GM18511 (cell line): ENCODE data around the gene IL22RA1.

Experiments
- ATAC-seq: cut with Tn5 transposase; IDR thresholded peaks from one replicate; pipeline ENCODE4 v1.9.1; 2021; ENCODE audit warnings: mild to moderate bottlenecking, moderate library complexity; ENCODE audit not compliant: unreplicated experiment

IL22RA1 gene

DNA sequence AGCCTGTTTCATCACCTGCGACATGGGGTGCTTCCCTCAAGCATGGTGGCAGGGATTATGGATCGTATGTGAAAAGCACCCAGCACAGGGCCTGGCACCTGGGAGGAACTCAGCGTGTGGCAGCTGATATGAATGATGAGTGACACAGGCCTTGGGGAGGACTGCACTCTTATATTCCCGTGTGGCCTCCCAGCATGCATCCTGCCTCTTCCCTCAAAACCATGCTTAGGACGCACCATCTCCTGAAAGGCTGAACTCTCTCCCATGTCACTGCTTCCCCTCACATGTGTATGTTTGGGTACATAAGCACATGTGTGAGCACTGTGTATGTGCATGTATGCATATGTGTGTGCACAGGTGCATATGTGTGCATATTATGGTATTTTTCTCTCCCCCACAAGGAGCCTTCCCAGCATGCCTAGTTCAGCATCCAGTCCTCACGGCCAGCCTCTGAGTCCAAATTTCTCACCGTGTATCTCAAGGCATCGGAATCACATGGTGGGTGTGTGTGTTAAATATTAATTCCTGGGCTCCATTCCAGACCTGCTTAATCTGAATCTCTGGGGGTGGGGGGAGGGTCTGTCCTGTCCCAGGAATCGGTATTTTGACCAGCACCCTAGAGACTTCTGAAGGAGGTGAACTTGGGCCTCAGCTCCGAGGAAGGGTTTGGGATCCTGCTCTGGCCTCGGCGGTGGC is 43.8 kb downstream of the IL22RA1 start:
- no peak for ATAC-seq

- ATAC-seq = no peak
These were observed 44.8 kb downstream of the IL22RA1 start for GRCh38 chr1:24098102-24098501.

DNA sequence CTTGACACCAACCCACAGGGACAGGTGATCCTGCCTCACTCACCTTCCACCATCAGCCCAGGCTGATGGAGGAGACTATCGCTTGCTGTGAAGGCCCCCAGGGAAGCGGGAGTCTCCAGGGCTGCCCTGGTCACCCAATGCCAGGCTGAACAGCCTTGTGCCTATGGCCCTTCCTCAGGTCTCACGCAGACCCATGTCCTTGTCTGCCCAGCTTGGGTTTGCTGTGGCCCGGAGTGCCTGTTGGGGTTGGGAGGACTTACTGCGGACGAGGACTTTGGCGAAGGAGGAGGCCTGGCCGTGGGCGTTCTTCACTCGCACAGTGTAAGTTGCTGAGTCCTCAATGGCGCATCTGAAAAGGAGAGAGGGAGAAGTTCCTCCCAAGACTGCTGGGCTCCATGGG is 45.3 kb downstream of the IL22RA1 start:
- no peak for ATAC-seq

DNA sequence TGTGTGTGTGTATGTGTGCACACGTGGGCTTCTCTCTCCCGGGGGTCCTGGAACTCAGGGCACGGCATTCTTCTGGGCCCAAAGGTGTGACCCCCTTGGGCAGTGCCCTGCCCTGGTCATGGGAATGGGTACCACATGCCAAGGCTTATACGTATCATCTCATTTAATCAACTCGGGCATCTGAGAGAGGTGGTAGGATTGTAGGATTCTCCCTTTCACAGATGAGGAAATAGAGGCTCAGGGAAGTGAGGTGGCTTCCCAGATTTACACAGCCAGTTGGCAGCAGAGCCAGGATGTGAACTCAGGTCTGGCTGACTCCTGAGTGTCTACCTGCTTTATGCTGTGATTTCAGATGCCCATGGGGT is 46.2 kb downstream of the IL22RA1 start:
- no peak for ATAC-seq

GRCh38 chr1:24096009-24096738 is 46.8 kb downstream of the IL22RA1 start:
- no peak for ATAC-seq

GRCh38 chr1:24095140-24095859 is 47.6 kb downstream of the IL22RA1 start:
- no peak for ATAC-seq

DNA sequence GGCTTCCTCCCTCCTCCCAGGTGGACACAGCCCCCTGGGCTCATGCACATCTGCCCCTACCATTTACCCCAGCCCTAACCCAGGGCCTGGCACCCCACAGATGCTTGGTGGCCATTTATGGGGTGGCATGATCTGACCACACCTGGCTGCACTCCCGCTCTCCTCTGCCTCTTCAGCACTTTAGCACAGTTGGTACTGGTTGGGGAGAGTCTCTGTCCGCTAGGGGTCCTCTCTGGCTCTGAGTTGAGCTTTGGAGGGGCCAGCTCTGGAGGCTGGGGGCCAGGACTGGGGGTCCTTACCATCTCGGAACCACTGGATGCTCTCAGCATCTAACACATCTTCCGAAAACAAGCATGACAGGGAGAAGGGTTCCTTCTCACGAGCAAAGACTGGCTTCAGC is 48.4 kb downstream of the IL22RA1 start:
- no peak for ATAC-seq

- ATAC-seq = no peak
These were observed 49.2 kb downstream of the IL22RA1 start for GRCh38 chr1:24093732-24094131.

- no peak for ATAC-seq
These were observed 50.0 kb downstream of the IL22RA1 start for GRCh38 chr1:24092979-24093378.

GRCh38 chr1:24091971-24092482 is 50.9 kb downstream of the IL22RA1 start:
- ATAC-seq = no peak

DNA sequence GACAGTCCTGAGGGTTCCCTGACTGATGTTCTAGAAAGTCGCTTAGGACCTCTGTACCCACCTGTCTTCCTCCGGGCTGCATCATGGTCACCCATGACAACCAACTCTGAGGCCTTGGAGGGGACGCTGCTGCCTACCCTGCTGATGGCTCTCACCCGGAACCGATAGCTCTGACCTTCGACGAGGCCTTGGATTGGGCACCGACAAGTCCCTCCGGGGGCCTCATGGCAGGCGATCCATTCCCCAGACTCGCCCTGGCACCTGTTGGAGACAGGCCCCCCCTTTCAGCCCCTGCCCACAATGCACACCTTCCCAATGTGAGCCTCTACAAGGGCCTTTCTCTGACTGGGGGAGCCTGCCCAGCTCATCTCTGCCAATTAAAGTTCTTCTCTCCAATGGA is 52.2 kb downstream of the IL22RA1 start:
- no peak for ATAC-seq

- ATAC-seq = no peak
These were observed 53.0 kb downstream of the IL22RA1 start for GRCh38 chr1:24089743-24090555.

DNA sequence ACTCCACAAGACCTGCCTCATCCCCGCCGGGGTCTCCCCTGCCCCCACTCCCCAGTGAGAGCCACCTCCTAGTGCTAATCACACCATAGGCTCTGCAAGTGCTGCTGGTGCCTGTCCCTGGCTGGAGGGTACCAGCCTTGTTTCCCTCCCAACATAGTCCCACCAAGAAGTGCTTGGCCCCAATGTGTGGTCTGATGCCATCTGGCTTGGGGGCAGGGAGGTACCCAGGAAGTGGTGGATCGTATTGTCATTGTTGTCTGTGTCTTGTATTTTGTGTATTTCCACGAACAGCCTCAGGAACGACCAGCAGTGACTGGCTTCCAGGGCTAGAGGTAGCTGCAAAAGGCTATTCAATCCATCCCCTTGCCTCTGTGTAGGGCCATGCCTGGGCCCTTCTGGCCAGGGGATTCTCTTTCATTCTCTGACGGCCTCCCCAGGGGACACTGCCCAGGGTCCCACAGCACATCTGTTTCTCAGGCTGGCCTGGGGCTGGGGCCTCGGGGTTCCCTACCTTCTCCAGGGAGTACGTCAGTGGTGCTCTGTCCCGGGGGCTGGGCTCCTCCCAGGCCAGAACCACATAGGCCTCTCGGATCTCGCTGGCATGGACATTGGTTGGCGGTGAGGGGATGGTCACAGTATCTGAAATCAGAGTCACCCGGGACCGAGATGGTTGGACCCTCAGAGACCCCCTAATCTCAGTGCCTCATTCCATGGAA is 53.8 kb downstream of the IL22RA1 start:
- ATAC-seq = no peak

DNA sequence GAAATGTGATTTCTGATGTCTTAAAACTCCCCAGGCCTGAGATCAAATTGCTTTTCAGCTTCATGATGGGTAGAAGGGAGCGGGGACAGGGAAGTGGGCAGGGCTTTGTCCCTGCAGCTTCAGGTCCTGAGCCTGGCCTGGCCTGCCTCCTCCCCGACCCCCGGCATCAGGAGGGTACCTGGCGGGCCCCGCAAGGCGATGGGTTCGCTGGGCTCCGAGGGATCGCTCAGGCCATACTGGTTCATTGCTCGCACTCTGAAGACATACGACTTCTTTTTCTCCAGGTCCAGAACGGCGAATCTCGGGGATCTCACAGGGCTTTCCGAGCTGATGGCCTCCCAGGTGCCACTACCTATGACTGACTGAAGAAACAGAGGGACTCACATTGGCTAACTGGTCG is 56.5 kb downstream of the IL22RA1 start:
- ATAC-seq = no peak

- ATAC-seq = no peak
These were observed 57.4 kb downstream of the IL22RA1 start for GRCh38 chr1:24085546-24085945.

DNA sequence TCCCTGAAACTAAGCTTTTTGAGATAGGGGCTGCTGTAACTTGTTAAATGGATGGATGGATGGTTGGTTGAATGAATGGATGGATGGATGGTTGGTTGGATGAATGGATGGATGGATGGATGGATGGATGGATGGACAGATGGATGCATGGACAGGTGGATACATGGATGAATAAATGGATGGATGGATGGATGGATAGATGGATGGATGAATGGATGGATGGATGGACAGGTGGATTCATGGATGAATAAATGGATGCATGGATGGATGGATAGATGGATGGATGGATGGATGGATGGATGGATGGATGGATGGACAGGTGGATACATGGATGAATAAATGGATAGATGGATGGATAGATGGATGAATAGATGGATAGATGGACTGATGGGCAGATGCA is 57.9 kb downstream of the IL22RA1 start:
- ATAC-seq = no peak

- ATAC-seq = no peak
These were observed 58.9 kb downstream of the IL22RA1 start for GRCh38 chr1:24084050-24084449.

DNA sequence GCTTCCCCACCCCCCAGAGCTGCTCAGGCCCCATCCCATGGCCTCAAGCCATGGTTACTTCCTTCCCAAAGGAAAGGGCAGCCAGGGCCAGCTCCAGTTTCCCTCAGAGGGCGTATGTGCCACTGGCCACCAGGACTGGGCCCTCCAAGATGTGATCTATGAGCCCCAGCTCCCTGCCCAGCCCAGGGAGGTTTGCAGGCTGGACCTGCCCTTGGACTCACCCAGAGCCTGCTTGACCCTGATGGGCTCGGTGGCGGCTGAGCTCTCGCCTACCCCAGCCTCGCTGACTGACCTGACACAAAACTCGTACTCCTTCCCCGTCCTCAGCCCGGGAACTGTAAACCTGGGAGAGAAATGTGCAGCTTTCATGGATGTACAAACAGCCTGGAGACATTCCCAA is 60.6 kb downstream of the IL22RA1 start:
- ATAC-seq = no peak

GRCh38 chr1:24081190-24081589 is 61.8 kb downstream of the IL22RA1 start:
- no peak for ATAC-seq

GRCh38 chr1:24080131-24080530 is 62.8 kb downstream of the IL22RA1 start:
- no peak for ATAC-seq
